Activated T-helper 1 cell treated with anti-CD3 and anti-CD28 coated beads, Interleukin-12 subunit alpha, Interleukin-12 subunit beta, Interleukin-2, Interleukin-4 antibody, amounts not matched to agents 30 ng/mL and 10 ng/mL and 1 ng/mL, durations not matched to agents 14 hours and 24 hours and 36 hours (primary cell): ENCODE measurements around the gene SIRPA. TPM values are rescaled to one million over a fixed set of nuclear protein-coding genes. Genes with fewer than 3 reads are reported as not detected.

Experiments
- DNase-seq: peaks from one replicate; pipeline ENCODE4 v3.0.0; 2021; ENCODE audit warnings: low spot score
- H3K27ac Mint-ChIP-seq: one replicate; pipeline ENCODE4 v1.8.0; 2021; ENCODE audit warnings: mild to moderate bottlenecking, mixed read lengths
- H3K27me3 Mint-ChIP-seq: one replicate; pipeline ENCODE4 v1.8.0; 2022; ENCODE audit warnings: mild to moderate bottlenecking, moderate library complexity, mixed read lengths; ENCODE audit not compliant: insufficient read depth
- H3K36me3 Mint-ChIP-seq: one replicate; pipeline ENCODE4 v1.8.0; 2021; ENCODE audit warnings: low read depth, mixed read lengths
- H3K4me1 Mint-ChIP-seq: one replicate; pipeline ENCODE4 v1.8.0; 2021; ENCODE audit warnings: low read depth, mixed read lengths
- H3K4me3 Mint-ChIP-seq: one replicate; pipeline ENCODE4 v1.8.0; 2021; ENCODE audit warnings: mild to moderate bottlenecking, moderate library complexity, mixed read lengths
- H3K9me3 Mint-ChIP-seq: one replicate; pipeline ENCODE4 v1.8.0; 2021; ENCODE audit warnings: mixed read lengths
- intact Hi-C: fragments of 100-400 bp; cut with micrococcal nuclease; formaldehyde crosslinking; loops from one replicate; pipeline ENCODE4 v1.15.1; 2024
- total RNA-seq: library from RNA; stranded (reverse); gene quantifications from 2 replicates; pipeline ENCODE4 v1.2.3, GENCODE V29; 2022

The SIRPA gene
- total RNA-seq, 1 donor from 2014 or later, result not detected

GRCh38 chr20:1935696-1936366 is 40.6 kb downstream of the SIRPA start:
- H3K27ac Mint-ChIP-seq, result no peak overlapping the region
- peaks cover 3% of the 10 kb centered on the region for H3K27me3 Mint-ChIP-seq
- intact Hi-C loops, result no loop called here
- H3K4me3 Mint-ChIP-seq, result no peak overlapping the region
- DNase-seq, result no peak
- no peaks in the 10 kb centered on the region for H3K36me3 Mint-ChIP-seq
- H3K9me3 Mint-ChIP-seq, result no peaks in the 10 kb centered on the region
- H3K4me1 Mint-ChIP-seq, result no peaks in the 10 kb centered on the region

- H3K9me3 Mint-ChIP-seq, result no peaks in the 10 kb centered on the region
- no peak for DNase-seq
- H3K27ac Mint-ChIP-seq, result no peak overlapping the region
- no peaks in the 10 kb centered on the region for H3K36me3 Mint-ChIP-seq
- intact Hi-C loops, result no loop called here
- H3K4me1 Mint-ChIP-seq, result no peaks in the 10 kb centered on the region
- H3K27me3 Mint-ChIP-seq, result peaks cover 2% of the 10 kb centered on the region
- no peak overlapping the region for H3K4me3 Mint-ChIP-seq
Observed at GRCh38 chr20:1937316-1937976, 42.2 kb downstream of the SIRPA start.

- H3K4me3 Mint-ChIP-seq, result no peak overlapping the region
- H3K36me3 Mint-ChIP-seq, result no peaks in the 10 kb centered on the region
- no peaks in the 10 kb centered on the region for H3K4me1 Mint-ChIP-seq
- DNase-seq, result no peak
- H3K9me3 Mint-ChIP-seq, result no peaks in the 10 kb centered on the region
- peaks cover 8% of the 10 kb centered on the region for H3K27me3 Mint-ChIP-seq
- intact Hi-C loops, result no loop called here
- H3K27ac Mint-ChIP-seq, result no peak overlapping the region
Observed at GRCh38 chr20:1938464-1939269, 43.5 kb downstream of the SIRPA start.

GRCh38 chr20:1939270-1939595 is 44.0 kb downstream of the SIRPA start:
- no peak overlapping the region for H3K4me3 Mint-ChIP-seq
- H3K4me1 Mint-ChIP-seq, result no peaks in the 10 kb centered on the region
- no peaks in the 10 kb centered on the region for H3K36me3 Mint-ChIP-seq
- no peaks in the 10 kb centered on the region for H3K9me3 Mint-ChIP-seq
- no peak for DNase-seq
- H3K27ac Mint-ChIP-seq, result no peak overlapping the region
- intact Hi-C loops, result no loop called here
- H3K27me3 Mint-ChIP-seq, result peaks cover 8% of the 10 kb centered on the region

- H3K27me3 Mint-ChIP-seq, result peaks cover 17% of the 10 kb centered on the region
- intact Hi-C loops, result no loop called here
- H3K36me3 Mint-ChIP-seq, result no peaks in the 10 kb centered on the region
- DNase-seq, result no peak
- no peaks in the 10 kb centered on the region for H3K9me3 Mint-ChIP-seq
- H3K27ac Mint-ChIP-seq, result no peak overlapping the region
- no peaks in the 10 kb centered on the region for H3K4me1 Mint-ChIP-seq
- no peak overlapping the region for H3K4me3 Mint-ChIP-seq
Observed at GRCh38 chr20:1940581-1940980, 45.4 kb downstream of the SIRPA start.

- peaks cover 17% of the 10 kb centered on the region for H3K27me3 Mint-ChIP-seq
- H3K4me1 Mint-ChIP-seq, result no peaks in the 10 kb centered on the region
- no peaks in the 10 kb centered on the region for H3K36me3 Mint-ChIP-seq
- no peak overlapping the region for H3K27ac Mint-ChIP-seq
- intact Hi-C loops, result no loop called here
- DNase-seq, result no peak
- no peaks in the 10 kb centered on the region for H3K9me3 Mint-ChIP-seq
- H3K4me3 Mint-ChIP-seq, result no peak overlapping the region
Observed at GRCh38 chr20:1941226-1941625, 46.0 kb downstream of the SIRPA start.

GRCh38 chr20:1942061-1942460 is 46.9 kb downstream of the SIRPA start:
- H3K4me3 Mint-ChIP-seq, result no peak overlapping the region
- peaks cover 23% of the 10 kb centered on the region for H3K27me3 Mint-ChIP-seq
- H3K27ac Mint-ChIP-seq, result no peak overlapping the region
- H3K36me3 Mint-ChIP-seq, result no peaks in the 10 kb centered on the region
- no peaks in the 10 kb centered on the region for H3K9me3 Mint-ChIP-seq
- intact Hi-C loops, result no loop called here
- no peak for DNase-seq
- no peaks in the 10 kb centered on the region for H3K4me1 Mint-ChIP-seq

GRCh38 chr20:1942486-1943274 is 47.5 kb downstream of the SIRPA start:
- H3K4me1 Mint-ChIP-seq, result no peaks in the 10 kb centered on the region
- intact Hi-C loops, result no loop called here
- DNase-seq, result no peak
- no peak overlapping the region for H3K27ac Mint-ChIP-seq
- no peaks in the 10 kb centered on the region for H3K36me3 Mint-ChIP-seq
- no peaks in the 10 kb centered on the region for H3K9me3 Mint-ChIP-seq
- no peak overlapping the region for H3K4me3 Mint-ChIP-seq
- peaks cover 27% of the 10 kb centered on the region for H3K27me3 Mint-ChIP-seq

GRCh38 chr20:1943275-1944002 is 48.2 kb downstream of the SIRPA start:
- Mint-ChIP-seq H3K27ac (no peak overlapping the region), H3K27me3 (peaks cover 32% of the 10 kb centered on the region), H3K4me1 (no peaks in the 10 kb centered on the region), H3K9me3 (no peaks in the 10 kb centered on the region), H3K4me3 (no peak overlapping the region), H3K36me3 (no peaks in the 10 kb centered on the region)
- DNase-seq, result no peak
- intact Hi-C loops, result no loop called here

GRCh38 chr20:1944345-1945091 is 49.3 kb downstream of the SIRPA start:
- H3K9me3 Mint-ChIP-seq, result no peaks in the 10 kb centered on the region
- H3K4me3 Mint-ChIP-seq, result no peak overlapping the region
- no peak for DNase-seq
- H3K36me3 Mint-ChIP-seq, result no peaks in the 10 kb centered on the region
- no peak overlapping the region for H3K27ac Mint-ChIP-seq
- intact Hi-C loops, result no loop called here
- H3K27me3 Mint-ChIP-seq, result peaks cover 40% of the 10 kb centered on the region
- no peaks in the 10 kb centered on the region for H3K4me1 Mint-ChIP-seq

GRCh38 chr20:1945134-1945618 is 50.0 kb downstream of the SIRPA start:
- no peaks in the 10 kb centered on the region for H3K4me1 Mint-ChIP-seq
- H3K9me3 Mint-ChIP-seq, result no peaks in the 10 kb centered on the region
- DNase-seq, result no peak
- no peaks in the 10 kb centered on the region for H3K36me3 Mint-ChIP-seq
- H3K27me3 Mint-ChIP-seq, result peaks cover 46% of the 10 kb centered on the region
- H3K27ac Mint-ChIP-seq, result no peak overlapping the region
- intact Hi-C loops, result no loop called here
- no peak overlapping the region for H3K4me3 Mint-ChIP-seq

- no peaks in the 10 kb centered on the region for H3K4me1 Mint-ChIP-seq
- no peak overlapping the region for H3K27ac Mint-ChIP-seq
- DNase-seq, result no peak
- intact Hi-C loops, result no loop called here
- H3K27me3 Mint-ChIP-seq, result peaks cover 47% of the 10 kb centered on the region
- no peaks in the 10 kb centered on the region for H3K36me3 Mint-ChIP-seq
- H3K4me3 Mint-ChIP-seq, result no peak overlapping the region
- no peaks in the 10 kb centered on the region for H3K9me3 Mint-ChIP-seq
Observed at GRCh38 chr20:1945660-1946059, 50.5 kb downstream of the SIRPA start.
